Skin epidermis (tissue), 12 donors: Measurements from ENCODE around the gene NAA30.

Experiments
- H3K27ac ChIP-seq, 21 experiments: fragments of 200-600 bp; sonication (generic) in 11 of 21; one replicate each; pipeline ENCODE4 v1.5.0; 2020; ENCODE audit warnings: mild to moderate bottlenecking in 3 of 21, inconsistent platforms in 2 of 21, moderate library complexity in 2 of 21
- H3K4me3 ChIP-seq, 7 experiments: fragments of 200-600 bp; sonication (generic) in 2 of 7; one replicate each; pipeline ENCODE4 v1.5.0; 2020; ENCODE audit warnings: inconsistent platforms in 2 of 7, mild to moderate bottlenecking in 2 of 7, moderate library complexity in 1 of 7

NAA30 gene

GRCh38 chr14:57391517-57392195 lies 1.3 kb downstream of the NAA30 start:
- Histone ChIP-seq H3K27ac (peak overlapping the region in 19 of 21 experiments; percentile 79 to 97 (median 92)), H3K4me3 (peak overlapping the region; percentile 61 to 93 (median 85))

GRCh38 chr14:57392830-57393229 lies 2.4 kb downstream of the NAA30 start:
- Histone ChIP-seq H3K4me3 (peak overlapping the region in 1 of 7 experiments; percentile 75), H3K27ac (no peak overlapping the region)

DNA sequence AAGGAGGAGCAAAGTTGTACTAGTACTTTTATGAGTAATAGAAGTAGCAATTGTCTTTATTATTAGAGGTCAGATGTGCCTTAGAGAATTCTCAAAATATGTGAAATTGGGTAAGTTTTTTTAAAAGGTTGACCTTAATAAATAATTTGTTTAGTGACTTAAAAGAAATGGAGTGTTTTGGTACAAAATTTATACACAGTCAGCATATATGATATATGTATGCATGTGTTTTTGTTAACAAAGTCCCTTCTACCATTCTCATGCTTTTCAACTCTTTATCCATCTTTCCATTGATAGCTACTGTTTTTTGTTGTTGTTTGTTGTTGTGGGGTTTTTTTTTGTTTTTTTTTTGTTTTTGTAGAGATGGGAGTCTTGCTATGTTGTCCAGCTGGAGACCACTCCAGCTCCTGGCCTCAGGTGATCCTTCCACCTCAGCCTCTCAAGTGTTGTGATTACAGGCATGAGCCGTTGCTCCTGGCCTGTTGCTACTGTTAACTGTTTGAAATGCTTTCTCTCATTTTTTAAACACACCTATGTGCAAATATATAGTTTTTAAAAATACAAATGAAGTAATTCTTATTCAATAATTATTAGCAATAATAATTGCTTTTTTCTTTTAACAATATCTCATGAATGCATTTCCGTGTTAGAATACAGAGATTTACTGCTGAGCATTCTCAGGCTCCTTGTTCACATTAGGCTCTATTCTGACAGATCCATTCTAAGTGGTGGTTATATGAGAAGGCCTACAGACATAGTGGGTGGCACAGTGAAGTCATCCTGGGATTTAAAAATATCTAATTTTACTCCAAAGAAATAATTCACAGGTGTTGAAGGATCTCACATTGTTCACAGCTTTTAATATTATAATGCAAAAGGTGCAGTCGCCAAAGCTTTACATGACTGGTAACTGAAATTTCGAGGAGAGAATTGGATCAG lies 10.4 kb downstream of the NAA30 start:
- H3K4me3 ChIP-seq, result no peak overlapping the region
- H3K27ac ChIP-seq, result no peak overlapping the region

GRCh38 chr14:57401501-57401900 lies 11.1 kb downstream of the NAA30 start:
- no peak overlapping the region for H3K4me3 ChIP-seq
- H3K27ac ChIP-seq, result no peak overlapping the region

GRCh38 chr14:57402173-57402852 lies 11.9 kb downstream of the NAA30 start:
- no peak overlapping the region for H3K4me3 ChIP-seq
- H3K27ac ChIP-seq, result peak overlapping the region in 1 of 21 experiments; percentile 52

- H3K4me3 ChIP-seq, result no peak overlapping the region
- H3K27ac ChIP-seq, result no peak overlapping the region
Observed at GRCh38 chr14:57403521-57403864, 13.1 kb downstream of the NAA30 start.

DNA sequence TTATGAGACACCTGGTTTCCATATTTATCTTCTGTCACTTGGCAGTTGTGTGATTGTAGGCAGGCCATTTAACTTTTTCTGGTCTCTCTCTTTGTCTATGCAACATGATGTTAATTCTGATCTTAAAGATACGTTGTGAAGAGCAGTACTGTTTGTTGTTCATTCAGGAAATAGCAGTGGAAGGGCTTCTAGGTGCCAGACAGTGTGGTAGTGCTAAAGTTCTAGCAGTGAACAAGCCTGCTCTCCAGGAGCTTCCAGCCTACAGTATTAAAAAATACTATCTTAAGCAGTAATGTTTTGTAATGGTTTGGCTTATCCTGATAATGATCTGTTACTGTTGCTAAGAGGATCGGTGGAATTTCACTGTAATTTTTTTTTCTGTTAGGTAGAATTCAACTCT lies 15.2 kb downstream of the NAA30 start:
- Histone ChIP-seq H3K27ac (no peak overlapping the region), H3K4me3 (no peak overlapping the region)

- no peak overlapping the region for H3K27ac ChIP-seq
- H3K4me3 ChIP-seq, result no peak overlapping the region
Observed at GRCh38 chr14:57408037-57408436, 17.7 kb downstream of the NAA30 start.

DNA sequence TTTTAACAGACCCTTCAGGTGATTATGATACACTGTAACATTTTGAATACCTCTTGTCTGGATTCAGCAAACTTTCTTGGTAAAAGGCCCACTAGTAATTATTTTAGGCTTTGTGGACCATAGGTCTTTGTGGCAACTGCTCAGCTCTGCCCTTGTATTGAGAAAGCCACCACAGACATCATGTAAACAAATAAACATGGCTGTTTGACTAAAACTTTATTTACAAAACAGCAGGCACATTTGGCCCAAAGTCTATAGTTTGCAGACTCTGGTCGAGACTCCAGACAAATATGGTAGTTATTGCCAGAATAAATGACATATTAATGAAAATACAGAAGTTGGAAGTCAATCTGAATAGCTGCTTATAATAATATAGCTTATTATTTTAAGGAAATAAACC lies 18.2 kb downstream of the NAA30 start:
- no peak overlapping the region for H3K27ac ChIP-seq
- H3K4me3 ChIP-seq, result no peak overlapping the region

DNA sequence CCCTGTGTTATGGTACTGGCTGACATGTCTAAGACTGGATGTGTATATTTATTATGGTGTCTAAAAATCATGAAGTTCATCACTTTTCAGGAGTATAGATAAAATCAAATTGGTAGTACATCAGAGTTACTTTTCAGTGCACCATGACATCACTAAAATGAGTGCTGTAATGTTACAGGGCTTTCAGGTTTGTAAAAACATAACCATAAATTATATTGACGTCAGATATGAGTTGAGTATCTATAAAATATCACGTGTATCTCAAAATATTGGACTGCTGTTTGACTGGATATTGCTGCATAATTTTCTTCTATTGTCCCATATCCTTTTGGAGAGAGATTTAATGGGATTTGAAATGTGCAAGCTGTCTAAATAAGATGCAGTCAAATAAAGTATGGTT lies 22.0 kb downstream of the NAA30 start:
- Histone ChIP-seq H3K27ac (no peak overlapping the region), H3K4me3 (no peak overlapping the region)

DNA sequence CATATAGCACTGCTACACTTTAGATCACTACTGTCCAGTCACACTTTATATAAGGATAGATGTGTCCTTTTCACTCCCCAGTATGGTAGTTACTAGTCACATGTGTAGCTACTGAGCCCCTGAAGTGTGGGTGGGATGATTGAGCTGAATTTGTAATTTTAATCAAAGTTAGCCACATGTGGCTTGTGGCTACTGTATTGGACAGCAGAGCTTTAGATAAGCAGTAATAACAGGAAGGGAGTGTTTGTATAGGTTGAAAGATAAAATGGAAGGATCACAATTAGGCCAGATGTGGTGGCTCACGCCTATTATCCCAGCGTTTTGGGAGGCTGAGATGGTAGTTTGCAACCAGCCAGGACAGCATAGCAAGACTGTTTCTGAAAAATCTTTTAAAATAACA lies 23.5 kb downstream of the NAA30 start:
- H3K27ac ChIP-seq, result no peak overlapping the region
- no peak overlapping the region for H3K4me3 ChIP-seq

GRCh38 chr14:57417228-57417627 lies 26.8 kb downstream of the NAA30 start:
- H3K4me3 ChIP-seq, result no peak overlapping the region
- no peak overlapping the region for H3K27ac ChIP-seq

DNA sequence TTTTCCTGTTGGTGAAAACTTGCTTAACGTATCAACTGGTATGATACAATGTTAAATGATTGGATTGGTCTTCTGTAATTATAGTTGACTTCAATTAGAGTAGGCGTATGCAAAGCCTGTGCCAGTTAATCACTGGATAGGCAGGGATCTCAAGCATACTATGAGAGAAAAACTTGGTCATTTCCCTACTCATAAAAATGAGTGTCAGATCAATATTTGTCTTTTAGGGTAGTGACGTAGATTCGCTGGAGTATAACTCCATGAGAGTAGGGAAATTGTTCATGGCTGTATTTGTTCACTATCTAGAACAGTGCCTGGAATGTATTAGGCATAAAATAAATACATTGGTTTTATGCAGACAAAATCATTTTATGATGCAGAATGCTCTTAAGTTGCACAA lies 28.6 kb downstream of the NAA30 start:
- Histone ChIP-seq H3K27ac (no peak overlapping the region), H3K4me3 (no peak overlapping the region)

DNA sequence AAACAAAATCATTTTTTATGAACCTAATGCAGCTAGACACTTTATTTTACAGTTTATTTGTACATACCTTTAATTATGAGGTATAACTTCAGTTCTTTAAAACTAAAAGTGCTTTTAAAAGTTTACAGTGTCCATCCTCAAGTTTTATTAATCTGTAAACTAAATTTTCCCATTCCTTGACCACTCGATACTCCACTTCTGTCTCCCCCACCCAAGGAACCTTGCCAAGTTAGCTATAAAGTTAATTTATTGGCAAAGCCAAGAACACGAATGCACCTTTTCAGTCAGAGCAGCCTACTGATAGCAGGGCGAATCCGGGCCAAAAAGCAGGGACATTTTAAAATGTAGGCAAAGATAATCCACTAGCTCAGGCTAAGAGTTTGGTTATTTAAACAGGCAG lies 29.6 kb downstream of the NAA30 start:
- no peak overlapping the region for H3K4me3 ChIP-seq
- H3K27ac ChIP-seq, result no peak overlapping the region

DNA sequence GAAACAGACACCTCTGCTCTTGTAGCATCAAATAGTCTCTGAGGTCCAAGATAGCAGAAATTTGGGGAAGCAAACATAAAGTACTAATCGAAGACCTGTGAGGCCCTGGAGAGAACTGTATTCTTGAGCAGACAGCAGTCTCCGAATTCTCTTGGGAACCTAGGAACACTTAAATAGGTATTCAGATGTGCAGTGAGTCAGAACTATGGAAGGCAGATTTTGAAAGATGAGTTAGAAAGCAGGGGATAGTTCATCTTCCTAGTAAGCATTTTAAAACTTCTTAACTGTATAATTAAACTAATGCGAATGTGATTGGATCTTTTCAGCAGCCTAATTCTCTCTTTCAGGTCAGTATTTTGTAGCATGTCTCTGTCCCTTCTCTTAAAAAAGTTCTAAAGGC lies 30.6 kb downstream of the NAA30 start:
- Histone ChIP-seq H3K27ac (no peak overlapping the region), H3K4me3 (no peak overlapping the region)

DNA sequence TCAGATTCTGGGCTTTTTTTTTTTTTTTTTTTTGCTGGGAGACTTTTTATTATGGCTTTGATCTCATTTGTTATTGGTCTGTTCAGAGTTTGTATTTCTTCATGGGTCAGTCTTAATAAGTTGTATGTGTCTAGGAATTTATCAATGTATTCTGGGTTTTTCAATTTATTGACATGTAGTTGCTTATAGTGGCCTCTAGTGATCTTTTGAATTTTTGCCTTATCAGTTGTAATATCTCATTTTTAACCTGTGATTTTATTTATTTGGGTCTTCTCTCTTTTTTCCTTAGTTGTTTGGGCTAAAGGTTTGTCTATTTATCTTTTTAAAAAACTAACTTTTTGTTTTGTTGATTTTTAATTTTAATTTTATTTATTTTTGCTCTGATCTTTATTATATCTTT lies 45.5 kb downstream of the NAA30 start:
- no peak overlapping the region for H3K4me3 ChIP-seq
- no peak overlapping the region for H3K27ac ChIP-seq

- H3K4me3 ChIP-seq, result no peak overlapping the region
Observed at GRCh38 chr14:57461777-57462320, 71.5 kb downstream of the NAA30 start.

GRCh38 chr14:57462551-57462950 lies 72.2 kb downstream of the NAA30 start:
- Histone ChIP-seq H3K4me3 (no peak overlapping the region), H3K27ac (no peak overlapping the region)

More at GRCh38 chr14:57461777-57462320, 71.5 kb downstream of the NAA30 start:
- no peak overlapping the region for H3K27ac ChIP-seq

DNA sequence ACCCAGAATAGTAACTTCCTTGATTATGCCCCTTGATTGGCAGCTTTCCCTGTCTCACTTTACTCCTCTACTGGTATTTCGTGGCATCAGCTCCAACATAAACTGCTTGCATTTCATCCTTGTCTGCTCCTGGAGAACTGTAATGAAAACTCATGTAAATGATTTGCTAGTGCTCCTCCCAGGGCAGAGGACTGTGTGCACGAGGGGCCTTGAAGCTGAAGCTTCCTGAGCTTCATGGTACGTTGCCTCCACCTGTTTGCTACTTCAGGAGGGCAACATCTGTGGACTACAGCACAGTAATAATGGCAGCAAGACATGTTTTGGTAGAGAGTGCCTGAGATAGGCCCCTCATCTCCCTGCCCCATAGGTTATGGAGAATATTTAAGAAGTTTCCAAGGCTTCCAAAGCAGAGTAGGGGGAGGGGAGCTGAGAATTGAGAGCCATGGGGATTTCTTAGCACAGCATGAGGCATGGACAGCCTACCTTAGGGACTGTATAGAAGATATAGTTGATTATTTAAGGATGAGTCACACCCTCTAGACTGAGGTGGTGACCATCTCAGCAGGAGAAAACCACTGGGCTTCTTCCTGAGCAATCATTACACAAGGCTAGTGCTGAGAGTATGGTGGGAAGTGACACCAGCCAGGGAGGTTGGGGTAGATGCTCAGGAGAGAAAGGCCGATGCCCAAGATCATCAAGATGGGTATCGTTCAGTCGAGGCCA lies 73.8 kb downstream of the NAA30 start:
- H3K27ac ChIP-seq, result no peak overlapping the region
- H3K4me3 ChIP-seq, result no peak overlapping the region
